Body of pancreas (tissue), 4 donors: ENCODE results near the gene AMMECR1L.

ENCODE experiments used
- CTCF ChIP-seq, 7 experiments: fragments of 450-650 bp in 4 of 7; fragments of 200-600 bp in 3 of 7; sonication (generic) in 3 of 7; IDR thresholded peaks; one replicate each; pipeline ENCODE4 v1.5.1; 2016 to 2019; ENCODE audit warnings: antibody characterized with exemption in 7 of 7
- POLR2A ChIP-seq, 3 donors: fragments of 450-650 bp; IDR thresholded peaks; one replicate each; pipeline ENCODE4 v1.6.1; 2016; ENCODE audit warnings: antibody characterized with exemption in 3 of 3, mild to moderate bottlenecking in 2 of 3

GRCh38 chr2:127917916-127918315, 32.2 kb upstream of the AMMECR1L start:
- TF ChIP-seq POLR2A (IDR thresholded peaks at IDR 0.05) (no peak), CTCF (IDR thresholded peaks at IDR 0.05) (no peak)
